ENCODE data around the gene COMMD1.

The COMMD1 gene

DNA sequence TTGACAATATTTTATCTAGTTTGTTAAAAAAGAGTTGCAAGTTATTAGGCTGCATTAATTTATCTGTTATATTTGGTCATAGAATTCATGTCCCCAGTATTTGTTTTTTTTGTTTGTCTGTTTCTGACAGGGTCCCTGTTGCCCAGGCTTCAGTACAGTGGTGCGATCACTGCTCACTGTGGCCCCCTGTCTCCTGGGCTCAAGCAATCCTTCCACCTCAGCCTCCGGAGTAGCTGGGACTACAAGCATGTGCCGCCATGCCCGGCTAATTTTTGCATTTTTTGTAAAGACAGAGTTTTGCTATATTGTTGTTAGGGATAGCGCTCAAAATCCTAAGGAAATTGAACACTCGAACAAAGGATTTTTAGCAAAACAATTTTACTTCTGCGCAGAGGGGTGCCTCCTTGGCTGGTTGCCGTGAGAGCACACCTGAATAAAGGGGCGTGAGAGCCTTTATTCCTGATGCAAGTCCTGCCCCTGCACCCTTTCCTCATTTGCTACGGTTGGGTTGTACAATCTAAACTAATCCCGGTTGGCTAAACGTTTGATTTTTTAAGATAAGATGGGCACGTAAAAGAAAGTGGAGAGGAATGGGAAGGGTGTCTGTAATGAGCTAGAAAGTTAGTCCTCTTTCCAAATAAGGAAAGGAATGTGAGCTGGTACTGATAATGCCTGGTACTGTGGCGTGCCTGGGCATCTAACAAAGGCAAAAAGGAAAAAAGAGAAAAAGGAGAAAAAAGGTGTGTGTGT is 65.5 kb downstream of the COMMD1 start:
- H3K4me3 ChIP-seq (ENCODE audit: insufficient read length, low read depth): no peak overlapping the region
- no peak overlapping the region for H3K9ac ChIP-seq (ENCODE audit: insufficient read length, low read depth)
- no peaks in the 10 kb centered on the region for H3K27me3 ChIP-seq (ENCODE audit: insufficient read depth, insufficient read length)
- DNase-seq (ENCODE audit: low read depth, low spot score): no peak
- TF ChIP-seq SUZ12 (IDR thresholded peaks at IDR 0.05; ENCODE audit: extremely low read depth, insufficient read depth, insufficient read length): no peak
- TF ChIP-seq ZNF274 (IDR thresholded peaks at IDR 0.05; ENCODE audit: low read depth, low read length): no peak
- TF ChIP-seq YY1 (IDR thresholded peaks at IDR 0.05; ENCODE audit: insufficient read depth, insufficient read length): no peak
- no peaks in the 10 kb centered on the region for H3K4me1 ChIP-seq (ENCODE audit: insufficient read depth, insufficient read length)
- no peaks in the 10 kb centered on the region for H3K36me3 ChIP-seq (ENCODE audit: insufficient read depth, insufficient read length, low read length)
- H3K9me3 ChIP-seq (ENCODE audit: insufficient read depth, low read length): no peaks in the 10 kb centered on the region

DNA sequence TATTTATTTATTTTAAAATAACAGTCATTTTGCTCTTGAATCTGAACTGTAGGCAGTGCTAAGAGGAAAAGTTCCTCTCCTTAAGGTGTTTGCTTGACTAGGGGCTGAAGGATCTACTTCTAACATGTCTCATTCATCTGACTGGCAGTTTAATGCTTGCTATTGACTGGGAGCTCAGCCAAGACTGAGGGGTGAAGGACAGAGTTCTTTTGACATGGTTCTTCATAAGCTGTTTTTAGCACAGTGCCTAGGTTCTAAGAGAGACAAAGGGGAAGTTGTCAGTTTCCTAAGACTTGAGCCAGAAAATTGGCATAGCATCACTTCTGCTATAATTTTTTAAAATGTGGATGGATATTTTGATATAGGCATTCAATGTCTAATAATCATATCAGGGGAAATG is 73.0 kb downstream of the COMMD1 start:
- no peaks in the 10 kb centered on the region for H3K36me3 ChIP-seq (ENCODE audit: insufficient read depth, insufficient read length, low read length)
- no peak overlapping the region for H3K9ac ChIP-seq (ENCODE audit: insufficient read length, low read depth)
- H3K27me3 ChIP-seq (ENCODE audit: insufficient read depth, insufficient read length): no peaks in the 10 kb centered on the region
- H3K4me3 ChIP-seq (ENCODE audit: insufficient read length, low read depth): no peak overlapping the region
- no peaks in the 10 kb centered on the region for H3K9me3 ChIP-seq (ENCODE audit: insufficient read depth, low read length)
- no peak for DNase-seq (ENCODE audit: low read depth, low spot score)
- no peak for TF ChIP-seq YY1 (IDR thresholded peaks at IDR 0.05; ENCODE audit: insufficient read depth, insufficient read length)
- TF ChIP-seq ZNF274 (IDR thresholded peaks at IDR 0.05; ENCODE audit: low read depth, low read length): no peak
- TF ChIP-seq SUZ12 (IDR thresholded peaks at IDR 0.05; ENCODE audit: extremely low read depth, insufficient read depth, insufficient read length): no peak
- no peaks in the 10 kb centered on the region for H3K4me1 ChIP-seq (ENCODE audit: insufficient read depth, insufficient read length)

DNA sequence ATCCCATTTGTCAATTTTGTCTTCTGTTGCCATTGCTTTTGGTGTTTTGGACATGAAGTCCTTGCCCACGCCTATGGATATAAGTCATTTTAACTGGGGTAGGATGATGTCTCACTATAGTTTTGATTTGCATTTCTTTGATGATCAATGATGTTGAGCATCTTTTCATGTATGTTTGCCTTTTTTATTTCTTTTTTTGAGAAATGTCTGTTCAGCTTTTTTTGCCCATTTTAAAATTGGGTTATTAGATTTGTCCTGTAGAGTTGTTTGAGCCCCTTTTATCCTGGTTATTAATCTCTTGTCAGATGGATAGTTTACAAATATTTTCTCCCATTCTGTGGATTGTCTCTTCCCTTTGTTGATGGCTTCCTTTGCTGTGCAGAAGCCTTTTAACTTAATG is 75.3 kb downstream of the COMMD1 start:
- H3K36me3 ChIP-seq (ENCODE audit: insufficient read depth, insufficient read length, low read length): no peaks in the 10 kb centered on the region
- TF ChIP-seq ZNF274 (IDR thresholded peaks at IDR 0.05; ENCODE audit: low read depth, low read length) (no peak), SUZ12 (IDR thresholded peaks at IDR 0.05; ENCODE audit: extremely low read depth, insufficient read depth, insufficient read length) (no peak), YY1 (IDR thresholded peaks at IDR 0.05; ENCODE audit: insufficient read depth, insufficient read length) (no peak)
- H3K4me1 ChIP-seq (ENCODE audit: insufficient read depth, insufficient read length): no peaks in the 10 kb centered on the region
- H3K27me3 ChIP-seq (ENCODE audit: insufficient read depth, insufficient read length): no peaks in the 10 kb centered on the region
- no peak for DNase-seq (ENCODE audit: low read depth, low spot score)
- H3K4me3 ChIP-seq (ENCODE audit: insufficient read length, low read depth): no peak overlapping the region
- H3K9me3 ChIP-seq (ENCODE audit: insufficient read depth, low read length): no peaks in the 10 kb centered on the region
- H3K9ac ChIP-seq (ENCODE audit: insufficient read length, low read depth): no peak overlapping the region

DNA sequence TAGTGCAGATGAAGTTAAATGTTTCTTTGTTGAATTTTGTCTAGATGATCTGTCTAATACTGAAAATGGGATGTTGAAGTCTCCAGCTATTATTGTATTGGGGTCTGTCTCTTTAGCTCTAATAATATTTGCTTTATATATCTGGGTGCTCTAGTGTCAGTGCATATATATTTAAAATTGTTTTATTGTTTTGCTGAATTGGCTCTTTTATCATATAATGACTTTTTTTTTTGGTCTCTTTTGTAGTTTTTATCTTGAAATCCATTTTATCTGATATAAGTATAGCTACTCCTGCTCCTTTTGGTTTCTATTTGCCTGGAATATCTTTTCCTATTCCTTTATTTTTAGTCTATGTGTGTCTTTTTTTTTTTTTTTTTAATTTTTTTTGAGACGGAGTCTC is 79.2 kb downstream of the COMMD1 start:
- Histone ChIP-seq H3K27me3 (ENCODE audit: insufficient read depth, insufficient read length) (no peaks in the 10 kb centered on the region), H3K4me1 (ENCODE audit: insufficient read depth, insufficient read length) (no peaks in the 10 kb centered on the region), H3K9ac (ENCODE audit: insufficient read length, low read depth) (no peak overlapping the region), H3K36me3 (ENCODE audit: insufficient read depth, insufficient read length, low read length) (no peaks in the 10 kb centered on the region), H3K4me3 (ENCODE audit: insufficient read length, low read depth) (no peak overlapping the region), H3K9me3 (ENCODE audit: insufficient read depth, low read length) (peaks cover 10% of the 10 kb centered on the region; the same call in 1 of the 2 replicates)
- TF ChIP-seq ZNF274 (IDR thresholded peaks at IDR 0.05; ENCODE audit: low read depth, low read length) (no peak), SUZ12 (IDR thresholded peaks at IDR 0.05; ENCODE audit: extremely low read depth, insufficient read depth, insufficient read length) (no peak), YY1 (IDR thresholded peaks at IDR 0.05; ENCODE audit: insufficient read depth, insufficient read length) (no peak)
- no peak for DNase-seq (ENCODE audit: low read depth, low spot score)

- no peaks in the 10 kb centered on the region for H3K36me3 ChIP-seq (ENCODE audit: insufficient read depth, insufficient read length, low read length)
- no peak for DNase-seq (ENCODE audit: low read depth, low spot score)
- H3K4me3 ChIP-seq (ENCODE audit: insufficient read length, low read depth): no peak overlapping the region
- H3K9ac ChIP-seq (ENCODE audit: insufficient read length, low read depth): no peak overlapping the region
- no peaks in the 10 kb centered on the region for H3K4me1 ChIP-seq (ENCODE audit: insufficient read depth, insufficient read length)
- no peaks in the 10 kb centered on the region for H3K27me3 ChIP-seq (ENCODE audit: insufficient read depth, insufficient read length)
- H3K9me3 ChIP-seq (ENCODE audit: insufficient read depth, low read length): peaks cover 10% of the 10 kb centered on the region; the same call in 1 of the 2 replicates
- no peak for TF ChIP-seq YY1 (IDR thresholded peaks at IDR 0.05; ENCODE audit: insufficient read depth, insufficient read length)
- TF ChIP-seq SUZ12 (IDR thresholded peaks at IDR 0.05; ENCODE audit: extremely low read depth, insufficient read depth, insufficient read length): no peak
- TF ChIP-seq ZNF274 (IDR thresholded peaks at IDR 0.05; ENCODE audit: low read depth, low read length): no peak
Measured at GRCh38 chr2:61988462-61989366, 83.2 kb downstream of the COMMD1 start.

DNA sequence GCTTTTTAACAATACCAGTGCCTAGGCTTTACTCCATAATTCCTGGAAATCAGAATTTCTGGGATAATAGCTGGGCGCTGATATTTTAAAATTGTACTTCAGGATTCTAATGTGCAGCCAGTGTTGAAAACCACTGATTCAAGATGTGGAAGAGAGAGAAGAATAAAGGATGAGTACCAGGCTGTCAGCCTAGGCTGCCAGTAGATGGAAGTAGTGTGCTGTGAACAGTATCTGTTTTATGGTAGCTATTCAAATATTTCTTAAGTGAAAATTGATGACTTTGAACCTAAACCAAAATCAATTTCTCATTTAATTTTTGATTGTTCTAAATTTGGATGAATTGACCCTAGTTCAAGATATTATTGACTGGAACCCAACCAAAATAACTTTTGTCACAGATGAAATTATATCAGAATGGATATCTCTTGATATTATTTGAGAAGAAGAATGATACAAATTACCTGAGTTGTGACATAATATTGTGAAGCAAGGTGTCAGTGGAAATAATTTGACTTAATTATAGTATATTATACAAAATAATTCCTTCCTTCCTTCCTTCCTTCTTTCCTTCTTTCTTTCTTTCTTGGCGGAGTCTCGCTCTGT is 88.0 kb downstream of the COMMD1 start:
- Histone ChIP-seq H3K9ac (ENCODE audit: insufficient read length, low read depth) (no peak overlapping the region), H3K4me3 (ENCODE audit: insufficient read length, low read depth) (no peak overlapping the region), H3K36me3 (ENCODE audit: insufficient read depth, insufficient read length, low read length) (no peaks in the 10 kb centered on the region), H3K27me3 (ENCODE audit: insufficient read depth, insufficient read length) (no peaks in the 10 kb centered on the region), H3K4me1 (ENCODE audit: insufficient read depth, insufficient read length) (no peaks in the 10 kb centered on the region), H3K9me3 (ENCODE audit: insufficient read depth, low read length) (peaks cover 1% of the 10 kb centered on the region; the same call in 1 of the 2 replicates)
- TF ChIP-seq ZNF274 (IDR thresholded peaks at IDR 0.05; ENCODE audit: low read depth, low read length) (no peak), SUZ12 (IDR thresholded peaks at IDR 0.05; ENCODE audit: extremely low read depth, insufficient read depth, insufficient read length) (no peak), YY1 (IDR thresholded peaks at IDR 0.05; ENCODE audit: insufficient read depth, insufficient read length) (no peak)
- peak; percentile 20 for DNase-seq (ENCODE audit: low read depth, low spot score)

All from NT2/D1 (cell line).